ENCODE data around the gene GIPC2. TPM values are rescaled to one million over a fixed set of nuclear protein-coding genes. Genes with fewer than 3 reads are reported as not detected.

The GIPC2 gene
- total RNA-seq, 5 donors from 2014 or later (not counting 1 experiment from before 2014, with no cell fraction given) = 0.09 to 0.19 (median 0.16) TPM

DNA sequence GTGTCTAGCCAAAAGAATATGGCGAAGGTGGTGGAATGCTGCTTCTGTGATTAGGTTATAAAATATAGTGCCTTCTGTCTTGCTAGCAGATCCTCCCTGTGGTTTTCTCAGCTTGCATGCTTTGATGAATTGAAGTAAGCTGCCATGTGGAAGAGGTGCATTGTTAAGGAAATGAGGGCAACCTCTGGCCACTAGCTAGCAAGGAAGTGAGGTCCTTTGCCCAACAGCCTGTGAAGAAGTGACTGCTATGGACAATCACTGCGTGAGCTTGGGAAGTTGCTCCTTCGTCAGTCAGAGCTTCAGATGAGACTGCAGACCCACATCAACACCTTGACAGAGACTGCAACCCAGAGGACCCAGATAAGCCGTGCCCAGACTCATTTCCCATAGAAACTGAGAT is 109.4 kb downstream of the GIPC2 start:
- peaks cover 0 to 19% of the 10 kb centered on the region in 2 experiments for H3K27me3 ChIP-seq (replicated peaks in 1 of 2; ENCODE audit: control insufficient read depth in 2 of 2, extremely low read depth in 1 of 2, insufficient read depth in 2 of 2, low read length in 1 of 2)
- H3K4me3 ChIP-seq (ENCODE audit: control insufficient read depth in 1 of 2, extremely low read depth in 1 of 2, low read length in 1 of 2) = no peak overlapping the region
- no peaks in the 10 kb centered on the region for H3K4me1 ChIP-seq (ENCODE audit: control insufficient read depth in 1 of 2, extremely low read depth in 1 of 2, insufficient read depth in 2 of 2, low read length in 2 of 2)
- no peak overlapping the region for H3K27ac ChIP-seq (ENCODE audit: low read length)
- H3K27ac Mint-ChIP-seq = no peak overlapping the region
- 100% methylated on average over 1 of the region's 4 CpGs for WGBS (ENCODE audit: insufficient coverage)
- POLR2A ChIA-PET = no interaction called here
- no peak for ATAC-seq (replicated peaks in 1 of 4)
- peaks cover 0 to 9% (median 0%) of the 10 kb centered on the region in 3 donors for H3K9me3 Mint-ChIP-seq
- no peaks in the 10 kb centered on the region for H3K36me3 ChIP-seq (ENCODE audit: control insufficient read depth in 2 of 2, extremely low read depth in 1 of 2, insufficient read depth in 1 of 2, low read length in 1 of 2)
- H3K27me3 Mint-ChIP-seq = peaks cover 19 to 23% of the 10 kb centered on the region in 2 donors
- no peaks in the 10 kb centered on the region for H3K9me3 ChIP-seq
- CTCF ChIA-PET = no interaction called here
- H3K4me3 Mint-ChIP-seq = no peak overlapping the region
- no peaks in the 10 kb centered on the region for H3K4me1 Mint-ChIP-seq
- no peak for DNase-seq
- H3K36me3 Mint-ChIP-seq = no peaks in the 10 kb centered on the region

DNA sequence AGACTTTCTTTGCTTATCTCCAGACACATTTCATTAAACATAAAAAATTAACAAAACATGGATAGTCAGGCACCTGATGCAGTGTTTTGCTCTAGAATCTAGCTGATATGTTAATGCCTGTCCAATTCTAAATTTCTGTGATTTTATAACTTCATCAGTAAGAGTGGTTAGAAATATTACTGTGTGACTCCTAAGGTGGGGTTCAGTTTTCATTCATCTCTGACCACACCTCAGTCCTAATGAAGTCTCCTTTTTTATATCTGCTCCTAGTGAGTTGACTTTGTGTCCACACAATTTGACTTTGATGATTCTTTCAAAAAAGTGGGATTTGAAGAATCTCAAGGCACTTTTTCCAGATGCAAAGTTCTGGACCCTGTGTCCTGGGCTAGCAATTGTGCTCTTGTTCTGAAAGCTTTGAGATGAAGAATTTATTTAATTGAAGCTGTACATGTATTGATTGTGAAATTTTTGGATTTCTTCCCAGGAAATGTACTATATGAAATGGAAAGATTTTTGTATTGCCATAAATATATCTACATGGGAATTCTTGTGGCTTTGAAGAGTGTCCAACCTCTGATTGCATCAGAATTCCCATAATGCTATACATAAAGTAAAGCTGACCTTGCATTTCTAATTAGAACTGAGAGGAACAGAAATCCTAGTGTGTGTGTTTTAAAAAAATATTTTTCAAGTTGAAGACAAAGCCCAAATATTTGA is 111.2 kb downstream of the GIPC2 start:
- Histone ChIP-seq H3K36me3 (ENCODE audit: control insufficient read depth in 2 of 2, extremely low read depth in 1 of 2, insufficient read depth in 1 of 2, low read length in 1 of 2) (no peaks in the 10 kb centered on the region), H3K4me1 (ENCODE audit: control insufficient read depth in 1 of 2, extremely low read depth in 1 of 2, insufficient read depth in 2 of 2, low read length in 2 of 2) (no peaks in the 10 kb centered on the region), H3K27ac (ENCODE audit: low read length) (no peak overlapping the region), H3K27me3 (replicated peaks in 1 of 2; ENCODE audit: control insufficient read depth in 2 of 2, extremely low read depth in 1 of 2, insufficient read depth in 2 of 2, low read length in 1 of 2) (peaks cover 0 to 19% of the 10 kb centered on the region in 2 experiments), H3K4me3 (ENCODE audit: control insufficient read depth in 1 of 2, extremely low read depth in 1 of 2, low read length in 1 of 2) (no peak overlapping the region), H3K9me3 (no peaks in the 10 kb centered on the region)
- CTCF ChIA-PET = interaction anchor here in 1 of 2 donors (0.8 kb wide), 1 partner anchor 60 kb away, joined by 3 read pairs; no protein-coding TSS in a partner anchor
- Mint-ChIP-seq H3K27ac (no peak overlapping the region), H3K4me1 (no peaks in the 10 kb centered on the region), H3K9me3 (peaks cover 0 to 10% (median 0%) of the 10 kb centered on the region in 3 donors), H3K36me3 (no peaks in the 10 kb centered on the region), H3K4me3 (no peak overlapping the region), H3K27me3 (peaks cover 17 to 24% of the 10 kb centered on the region in 2 donors)
- ATAC-seq (replicated peaks in 1 of 4) (no peak), DNase-seq (no peak)
- POLR2A ChIA-PET = no interaction called here

DNA sequence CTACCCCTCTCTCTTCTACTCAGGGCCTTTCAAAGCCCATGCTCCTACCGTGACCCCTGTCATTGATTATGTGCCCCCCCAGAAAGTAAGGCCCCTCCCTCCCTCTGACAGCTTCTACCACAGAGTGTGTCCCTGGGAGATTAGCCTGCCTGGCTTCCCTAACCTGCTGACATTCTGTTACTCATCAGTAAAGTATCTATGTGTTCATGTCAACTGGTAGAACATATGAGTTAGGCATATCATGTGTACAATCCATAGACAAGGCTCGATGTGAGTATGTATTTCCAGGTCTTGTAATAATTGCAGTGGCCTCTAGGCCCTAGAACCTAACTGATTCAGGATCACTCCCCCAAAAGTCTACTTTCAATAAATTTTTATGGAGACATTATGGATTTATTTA is 120.0 kb downstream of the GIPC2 start:
- no peaks in the 10 kb centered on the region for H3K36me3 ChIP-seq (ENCODE audit: control insufficient read depth in 2 of 2, extremely low read depth in 1 of 2, insufficient read depth in 1 of 2, low read length in 1 of 2)
- H3K36me3 Mint-ChIP-seq = no peaks in the 10 kb centered on the region
- no peaks in the 10 kb centered on the region for H3K4me1 Mint-ChIP-seq
- no peak overlapping the region for H3K27ac Mint-ChIP-seq
- no peak overlapping the region for H3K4me3 ChIP-seq (ENCODE audit: control insufficient read depth in 1 of 2, extremely low read depth in 1 of 2, low read length in 1 of 2)
- CTCF ChIA-PET = interaction anchor here in 1 of 2 donors (0.6 kb wide), 1 partner anchor 800 kb away, joined by 5 read pairs; no protein-coding TSS in a partner anchor
- H3K4me1 ChIP-seq (ENCODE audit: control insufficient read depth in 1 of 2, extremely low read depth in 1 of 2, insufficient read depth in 2 of 2, low read length in 2 of 2) = no peaks in the 10 kb centered on the region
- no peak overlapping the region for H3K4me3 Mint-ChIP-seq
- 40% methylated on average over 1 of the region's 2 CpGs for WGBS (ENCODE audit: insufficient coverage)
- peaks cover 0 to 2% (median 0%) of the 10 kb centered on the region in 3 donors for H3K9me3 Mint-ChIP-seq
- ATAC-seq (replicated peaks in 1 of 4) (no peak), DNase-seq (no peak)
- H3K27me3 ChIP-seq (replicated peaks in 1 of 2; ENCODE audit: control insufficient read depth in 2 of 2, extremely low read depth in 1 of 2, insufficient read depth in 2 of 2, low read length in 1 of 2) = no peaks in the 10 kb centered on the region
- POLR2A ChIA-PET = no interaction called here
- H3K27me3 Mint-ChIP-seq = peaks cover 2 to 3% of the 10 kb centered on the region in 2 donors
- no peak overlapping the region for H3K27ac ChIP-seq (ENCODE audit: low read length)
- no peaks in the 10 kb centered on the region for H3K9me3 ChIP-seq

DNA sequence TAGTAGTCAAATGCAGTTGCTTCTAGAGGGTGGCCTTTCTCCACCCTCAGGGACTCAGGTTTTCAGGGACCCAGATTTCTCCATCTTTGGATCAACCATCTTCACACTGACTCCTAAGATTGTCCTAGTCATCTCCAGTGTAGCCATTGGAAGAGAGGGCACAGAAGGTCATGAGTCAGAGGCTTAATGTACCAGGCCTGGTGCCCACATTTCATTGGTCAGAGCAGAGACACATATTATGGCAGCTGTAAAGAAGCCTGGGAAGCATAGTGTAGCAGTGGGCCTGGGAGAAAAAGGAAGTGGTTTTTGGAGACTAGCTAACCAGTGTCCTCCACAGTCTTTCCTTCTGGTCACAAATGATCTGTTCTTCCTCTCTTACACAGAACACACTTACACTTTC is 122.5 kb downstream of the GIPC2 start:
- H3K4me3 ChIP-seq (ENCODE audit: control insufficient read depth in 1 of 2, extremely low read depth in 1 of 2, low read length in 1 of 2) = no peak overlapping the region
- H3K27ac ChIP-seq (ENCODE audit: low read length) = no peak overlapping the region
- no peak overlapping the region for H3K4me3 Mint-ChIP-seq
- H3K36me3 ChIP-seq (ENCODE audit: control insufficient read depth in 2 of 2, extremely low read depth in 1 of 2, insufficient read depth in 1 of 2, low read length in 1 of 2) = no peaks in the 10 kb centered on the region
- no peaks in the 10 kb centered on the region for H3K9me3 Mint-ChIP-seq
- ATAC-seq (replicated peaks in 1 of 4) = no peak
- H3K27me3 Mint-ChIP-seq = peaks cover 0 to 3% of the 10 kb centered on the region in 2 donors
- H3K27ac Mint-ChIP-seq = no peak overlapping the region
- DNase-seq = no peak
- no peaks in the 10 kb centered on the region for H3K4me1 Mint-ChIP-seq
- no peaks in the 10 kb centered on the region for H3K4me1 ChIP-seq (ENCODE audit: control insufficient read depth in 1 of 2, extremely low read depth in 1 of 2, insufficient read depth in 2 of 2, low read length in 2 of 2)
- CTCF ChIA-PET = interaction anchor here in 1 of 2 donors (0.6 kb wide), 1 partner anchor 620 kb away, joined by 5 read pairs; no protein-coding TSS in a partner anchor
- no peaks in the 10 kb centered on the region for H3K9me3 ChIP-seq
- no peaks in the 10 kb centered on the region for H3K36me3 Mint-ChIP-seq
- POLR2A ChIA-PET = interaction anchor here in 1 of 2 donors (0.6 kb wide), 1 partner anchor 584 kb away, joined by 4 read pairs; no protein-coding TSS in a partner anchor
- H3K27me3 ChIP-seq (replicated peaks in 1 of 2; ENCODE audit: control insufficient read depth in 2 of 2, extremely low read depth in 1 of 2, insufficient read depth in 2 of 2, low read length in 1 of 2) = no peaks in the 10 kb centered on the region

DNA sequence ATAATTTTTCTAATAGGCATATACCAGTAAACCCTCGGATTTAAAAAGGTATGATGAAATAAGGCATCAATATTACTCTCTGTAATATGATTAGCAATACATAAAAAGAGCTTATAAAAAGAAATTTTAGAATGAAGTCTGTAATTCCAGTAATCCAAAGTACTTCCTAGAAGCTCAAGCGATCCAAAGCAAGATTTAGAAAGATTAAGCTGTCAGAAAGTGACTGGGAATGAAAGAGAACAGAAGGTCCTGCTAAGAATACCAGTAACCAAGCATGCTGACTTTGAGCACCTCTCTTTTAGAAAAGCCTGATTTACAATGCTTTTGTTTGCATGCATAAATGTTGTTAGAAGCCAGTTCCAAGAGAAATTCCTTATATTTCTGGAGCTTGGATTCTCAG is 125.1 kb downstream of the GIPC2 start:
- Histone ChIP-seq H3K27ac (ENCODE audit: low read length) (no peak overlapping the region), H3K4me3 (ENCODE audit: control insufficient read depth in 1 of 2, extremely low read depth in 1 of 2, low read length in 1 of 2) (no peak overlapping the region), H3K27me3 (replicated peaks in 1 of 2; ENCODE audit: control insufficient read depth in 2 of 2, extremely low read depth in 1 of 2, insufficient read depth in 2 of 2, low read length in 1 of 2) (no peaks in the 10 kb centered on the region), H3K36me3 (ENCODE audit: control insufficient read depth in 2 of 2, extremely low read depth in 1 of 2, insufficient read depth in 1 of 2, low read length in 1 of 2) (no peaks in the 10 kb centered on the region), H3K4me1 (ENCODE audit: control insufficient read depth in 1 of 2, extremely low read depth in 1 of 2, insufficient read depth in 2 of 2, low read length in 2 of 2) (no peaks in the 10 kb centered on the region), H3K9me3 (no peaks in the 10 kb centered on the region)
- ATAC-seq (replicated peaks in 1 of 4) (no peak), DNase-seq (no peak)
- peaks cover 0 to 3% of the 10 kb centered on the region in 2 donors for H3K27me3 Mint-ChIP-seq
- WGBS (ENCODE audit: insufficient coverage) = no CpG with 5 or more reads among the region's 2 CpGs
- H3K27ac Mint-ChIP-seq = no peak overlapping the region
- ChIA-PET CTCF (interaction anchor here in 1 of 2 donors (0.8 kb wide), 1 partner anchor 1499 kb away, joined by 5 read pairs; no protein-coding TSS in a partner anchor), POLR2A (no interaction called here)
- no peaks in the 10 kb centered on the region for H3K36me3 Mint-ChIP-seq
- H3K4me1 Mint-ChIP-seq = no peaks in the 10 kb centered on the region
- H3K4me3 Mint-ChIP-seq = no peak overlapping the region
- H3K9me3 Mint-ChIP-seq = no peaks in the 10 kb centered on the region

DNA sequence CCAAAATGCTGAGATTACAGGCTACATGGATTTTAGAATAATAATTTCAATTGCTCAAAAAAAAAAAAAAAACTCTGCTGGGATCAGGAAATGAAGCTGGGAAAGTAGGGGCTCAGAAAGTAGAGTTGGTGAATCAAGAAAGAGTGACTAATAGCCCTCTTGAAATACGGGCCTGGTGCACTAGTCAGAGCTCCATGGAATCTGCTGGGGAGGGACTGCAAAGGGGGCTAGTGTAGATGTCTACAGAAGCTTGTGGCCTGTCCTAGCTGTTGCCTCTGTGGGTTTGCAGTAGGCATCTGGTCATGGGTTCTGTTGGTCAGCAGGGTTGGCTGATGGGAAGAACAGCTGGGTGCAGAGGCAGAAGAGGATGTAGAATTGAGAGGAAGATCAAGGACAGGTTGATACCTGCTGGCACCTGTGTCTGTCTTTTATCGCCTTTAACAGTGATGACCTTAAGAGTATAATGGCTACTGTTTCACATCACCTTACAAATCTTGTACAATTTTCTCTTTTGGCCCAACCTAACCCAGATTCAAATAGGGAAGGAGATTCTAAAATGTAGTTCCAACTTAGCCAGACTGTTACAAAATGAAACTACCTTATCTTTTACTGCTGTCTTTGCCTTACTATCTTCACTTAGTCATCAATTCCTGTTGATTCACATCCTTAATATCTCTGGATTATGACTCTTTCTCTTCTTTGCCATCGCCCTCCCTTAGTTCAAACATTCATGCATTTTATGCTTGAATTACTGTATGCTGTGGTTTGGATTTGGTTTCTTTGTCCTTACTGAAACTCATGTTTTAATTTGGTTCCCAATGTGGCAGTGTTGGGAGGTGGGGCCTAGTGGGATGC is 126.2 kb downstream of the GIPC2 start:
- Histone ChIP-seq H3K36me3 (ENCODE audit: control insufficient read depth in 2 of 2, extremely low read depth in 1 of 2, insufficient read depth in 1 of 2, low read length in 1 of 2) (no peaks in the 10 kb centered on the region), H3K4me1 (ENCODE audit: control insufficient read depth in 1 of 2, extremely low read depth in 1 of 2, insufficient read depth in 2 of 2, low read length in 2 of 2) (no peaks in the 10 kb centered on the region), H3K4me3 (ENCODE audit: control insufficient read depth in 1 of 2, extremely low read depth in 1 of 2, low read length in 1 of 2) (no peak overlapping the region), H3K27me3 (replicated peaks in 1 of 2; ENCODE audit: control insufficient read depth in 2 of 2, extremely low read depth in 1 of 2, insufficient read depth in 2 of 2, low read length in 1 of 2) (no peaks in the 10 kb centered on the region), H3K9me3 (no peaks in the 10 kb centered on the region), H3K27ac (ENCODE audit: low read length) (no peak overlapping the region)
- DNase-seq (no peak), ATAC-seq (replicated peaks in 1 of 4) (no peak)
- Mint-ChIP-seq H3K4me1 (no peaks in the 10 kb centered on the region), H3K27ac (no peak overlapping the region), H3K9me3 (no peaks in the 10 kb centered on the region), H3K27me3 (peaks cover 0 to 2% of the 10 kb centered on the region in 2 donors), H3K4me3 (no peak overlapping the region), H3K36me3 (no peaks in the 10 kb centered on the region)
- WGBS (ENCODE audit: insufficient coverage) = 64% methylated on average over 1 of the region's 3 CpGs
- ChIA-PET POLR2A (no interaction called here), CTCF (no interaction called here)
